K562 (cell line): ENCODE data around the gene KRT83. TPM values are rescaled to one million over a fixed set of nuclear protein-coding genes. Genes with fewer than 3 reads are reported as not detected.

Experiments
- ATAC-seq: fragments of 200-7000 bp; cut with Tn5 transposase; 3 replicates; pipeline ENCODE4 v1.9.1; 2020; ENCODE audit warnings: moderate library complexity
- BruUV-seq: library from RNA; stranded (reverse); fragments of 400-500 nt; replicated peaks from 2 replicates; lab custom pipeline; 2021; lab: Mats Ljungman, UMichigan
- CTCF ChIA-PET: fragments of 300-600 bp; formaldehyde crosslinking; extraction: SDS; loops from one replicate; lab custom pipeline; 2021; ENCODE audit warnings: low intra/inter-chr PET ratio; lab: Yijun Ruan, JAX
- POLR2A ChIA-PET: fragments of 300-600, 350-650 bp; sonication (Branson Sonifier 250); formaldehyde crosslinking; extraction: SDS; loops from one replicate; lab custom pipeline; 2021; ENCODE audit warnings: antibody characterized with exemption, inconsistent platforms; lab: Yijun Ruan, JAX
- DNase-seq, 4 experiments: peaks; one replicate each; pipeline versions ENCODE4 v3.0.0 to v3.0.0-alpha.2; 2011 to 2018; ENCODE audit warnings: low spot score in 3 of 4, mixed read lengths in 3 of 4; ENCODE audit errors: extremely low read depth in 1 of 4
- FAIRE-seq: peaks from 2 replicates; lab custom pipeline; 2011; peaks lifted over from hg19 to GRCh38; lab: Jason Lieb, UNC
- H2AFZ ChIP-seq: 2 replicates; pipeline ENCODE4 v1.6.0; 2011; ENCODE audit warnings: low read depth, low read length, control low read depth, inconsistent platforms
- H3K27ac ChIP-seq: fragments of 200-600 bp; 3 replicates; pipeline ENCODE4 v1.8.0; 2011; ENCODE audit warnings: low read depth, mild to moderate bottlenecking, control low read depth, inconsistent platforms, low read length, moderate library complexity, mixed read lengths; ENCODE audit errors: extremely low read depth
- H3K27me3 ChIP-seq, 2 experiments: fragments of 300-600 bp in 1 of 2; 2 replicates in 1 of 2; 3 replicates in 1 of 2; pipeline versions ENCODE4 v1.6.0 to v1.8.0; 2011; ENCODE audit warnings: inconsistent platforms in 2 of 2, low read length in 2 of 2, mild to moderate bottlenecking in 1 of 2, mixed read lengths in 1 of 2, moderate library complexity in 1 of 2; ENCODE audit not compliant: control insufficient read depth in 2 of 2, insufficient read depth in 2 of 2
- H3K36me3 ChIP-seq: fragments of 300-600 bp; 3 replicates; pipeline ENCODE4 v1.8.0; 2011; ENCODE audit warnings: mild to moderate bottlenecking, low read length, inconsistent platforms; ENCODE audit not compliant: control insufficient read depth, insufficient read depth
- H3K4me1 ChIP-seq, 2 experiments: fragments of 200-600 bp in 1 of 2; replicated peaks in 1 of 2; 2 replicates in 1 of 2; 3 replicates in 1 of 2; pipeline versions ENCODE4 v1.5.1 to v1.8.0; 2011; ENCODE audit warnings: inconsistent platforms in 2 of 2, low read length in 2 of 2, mild to moderate bottlenecking in 1 of 2, mixed read lengths in 1 of 2, moderate library complexity in 1 of 2; ENCODE audit not compliant: control insufficient read depth in 2 of 2, insufficient read depth in 2 of 2
- H3K4me2 ChIP-seq: 2 replicates; pipeline ENCODE4 v1.6.1; 2011; ENCODE audit warnings: low read length, control low read depth, inconsistent platforms, mixed read lengths; ENCODE audit not compliant: insufficient read depth
- H3K4me3 ChIP-seq: fragments of 200-600 bp; sonication (generic), shearing (Covaris generic); 2 replicates; pipeline ENCODE4 v1.5.1; 2016; ENCODE audit warnings: control low read depth, inconsistent platforms
- H3K79me2 ChIP-seq: fragments of 200-600 bp; 3 replicates; pipeline ENCODE4 v1.8.0; 2011; ENCODE audit warnings: low read length, inconsistent platforms; ENCODE audit not compliant: control insufficient read depth, insufficient read depth
- H3K9ac ChIP-seq, 2 experiments: 2 replicates each; pipeline versions ENCODE4 v1.6.0 to v1.6.1; 2011; ENCODE audit warnings: low read depth in 2 of 2, low read length in 2 of 2, control low read depth in 1 of 2, inconsistent platforms in 1 of 2, mild to moderate bottlenecking in 1 of 2, mixed read lengths in 1 of 2; ENCODE audit not compliant: insufficient read depth in 1 of 2
- H3K9me1 ChIP-seq: one replicate; pipeline ENCODE4 v1.6.0; 2011; ENCODE audit warnings: inconsistent platforms, mild to moderate bottlenecking, low read length, moderate library complexity; ENCODE audit not compliant: control insufficient read depth, insufficient read depth
- H3K9me3 ChIP-seq: replicated peaks from 2 replicates; pipeline ENCODE4 v1.5.1; 2011; ENCODE audit warnings: low read depth, low read length, inconsistent platforms; ENCODE audit not compliant: control insufficient read depth, insufficient read depth
- H4K20me1 ChIP-seq: replicated peaks from 2 replicates; pipeline ENCODE4 v1.6.1; 2011; ENCODE audit warnings: low read length, inconsistent platforms, mixed read lengths; ENCODE audit not compliant: control insufficient read depth, insufficient read depth
- ARHGAP35 ChIP-seq: fragments of 450-650 bp; IDR thresholded peaks from 2 replicates; pipeline ENCODE4 v1.6.1; 2018; ENCODE audit not compliant: partially characterized antibody
- ATF4 ChIP-seq: fragments of 450-650 bp; formaldehyde crosslinking; IDR thresholded peaks from 2 replicates; pipeline ENCODE4 v1.4.0; 2022; ENCODE audit warnings: mild to moderate bottlenecking, moderate library complexity
- CBFA2T3 ChIP-seq: fragments of 450-650 bp; IDR thresholded peaks from 2 replicates; pipeline ENCODE4 v1.6.1; 2017
- MIER1 ChIP-seq: fragments of 450-650 bp; IDR thresholded peaks from 2 replicates; pipeline ENCODE4 v1.6.1; 2016; ENCODE audit warnings: antibody characterized with exemption, mild to moderate bottlenecking, low read depth
- SAFB2 ChIP-seq: fragments of 200-400 bp; formaldehyde crosslinking; IDR thresholded peaks from 2 replicates; pipeline ENCODE4 v1.6.1; 2018; ENCODE audit warnings: borderline replicate concordance, low read length, low read depth, moderate library complexity; ENCODE audit not compliant: severe bottlenecking
- TCF7 ChIP-seq: sonication (generic); IDR thresholded peaks from 2 replicates; pipeline ENCODE4 v1.6.1; 2016; ENCODE audit warnings: antibody characterized with exemption, borderline replicate concordance
- ZBTB34 ChIP-seq: fragments of 250-450 bp; sonication (Bioruptor Pico); IDR thresholded peaks from 2 replicates; pipeline ENCODE4 v1.8.0; 2021; ENCODE audit warnings: mild to moderate bottlenecking, moderate library complexity
- ZNF3 ChIP-seq: fragments of 250-450 bp; sonication (Bioruptor Pico); IDR thresholded peaks from 2 replicates; pipeline ENCODE4 v1.5.0; 2021; ENCODE audit warnings: mild to moderate bottlenecking, moderate library complexity
- ZNF318 ChIP-seq, 2 experiments: fragments of 450-650 bp; IDR thresholded peaks; 2 replicates each; pipeline ENCODE4 v1.6.1; 2016; ENCODE audit warnings: mild to moderate bottlenecking in 2 of 2, borderline replicate concordance in 1 of 2, low read depth in 1 of 2, moderate library complexity in 1 of 2
- ZNF41 ChIP-seq: fragments of 250-450 bp; sonication (Bioruptor Pico); conservative IDR thresholded peaks from 2 replicates; pipeline ENCODE4 v1.4.0; 2020; ENCODE audit warnings: mild to moderate bottlenecking
- ZNF766 ChIP-seq: fragments of 200-800 bp; sonication (Bioruptor generic); conservative IDR thresholded peaks from 2 replicates; pipeline ENCODE4 v1.6.1; 2016; ENCODE audit warnings: missing genetic modification characterization, missing compliant biosample characterization
- ZSCAN32 ChIP-seq: fragments of 450-650 bp; formaldehyde crosslinking; IDR thresholded peaks from 2 replicates; pipeline ENCODE4 v1.4.0; 2020; ENCODE audit warnings: mild to moderate bottlenecking, moderate library complexity
- WGBS: fragments of 100-300 bp; shearing (Covaris generic); methylation state at CpG from one replicate; pipeline ENCODE4 v1.1.6; 2016; ENCODE audit warnings: low coverage, mixed read lengths; ENCODE audit not compliant: insufficient coverage; ENCODE audit errors: missing lambda C conversion rate; 5-methylcytosine and 5-hydroxymethylcytosine counted together
- in situ Hi-C: fragments of 300-500 bp; cut with MboI; formaldehyde crosslinking; loops from 4 replicates; pipeline ENCODE4 v1.15.0; 2018; ENCODE audit warnings: inconsistent platforms, mixed read lengths
- intact Hi-C: fragments of 100-400 bp; cut with micrococcal nuclease; formaldehyde crosslinking; loops from 2 replicates; pipeline ENCODE4 v1.14.2; 2022
- polyA plus RNA-seq, 8 experiments: library from polyadenylated mRNA; depleted of rRNA in 4 of 8; stranded (reverse) in 5 of 8; unstranded in 3 of 8; fragments of >200 nt; fragmentation: Nextera tagmentation in 2 of 8; fragmentation: Illumina TruSeq in 1 of 8; extraction: Ambion mirVana in 2 of 8; extraction: Trizol in 1 of 8; gene quantifications; 2 replicates each; pipeline versions ENCODE4 v1.2.1 to v1.2.3, GENCODE V29; 2011 to 2014; ENCODE audit warnings: inconsistent platforms in 1 of 8, missing spikeins in 1 of 8
- total RNA-seq, 7 experiments: library from RNA; depleted of rRNA in 6 of 7; stranded (reverse); fragments of >200 nt in 6 of 7; fragmentation: Illumina TruSeq in 2 of 7; extraction: Trizol in 2 of 7; gene quantifications; 2 replicates each; pipeline versions ENCODE4 v1.2.1 to v1.2.3, GENCODE V29; 2011 to 2021; ENCODE audit warnings: low replicate concordance in 1 of 7

KRT83 gene
- total and polyA plus RNA-seq, 9 of the 15 experiments (the other 6 are each of a cell fraction or from before 2014, with no cell fraction given), result not detected

GRCh38 chr12:52360663-52361271 is 39.6 kb upstream of the KRT83 start:
- no peaks in the 10 kb centered on the region for H3K4me1 ChIP-seq
- H2AFZ ChIP-seq, result no peak overlapping the region
- H3K9me1 ChIP-seq, result no peaks in the 10 kb centered on the region
- H3K27ac ChIP-seq, result no peak overlapping the region
- in situ Hi-C loops (no loop called here), intact Hi-C loops (loop anchor here (10.0 kb wide), 1 partner anchor 206 kb away; no protein-coding TSS in a partner anchor)
- no peak overlapping the region for H3K4me3 ChIP-seq
- H3K79me2 ChIP-seq, result no peaks in the 10 kb centered on the region
- H3K9me3 ChIP-seq, result no peaks in the 10 kb centered on the region
- no peak for DNase-seq
- WGBS, result 3% methylated on average over 12 of the region's 13 CpGs
- peaks cover 13 to 55% of the 10 kb centered on the region in 2 experiments; a peak in 4 of 5 replicates for H3K27me3 ChIP-seq
- no peak overlapping the region for H3K4me2 ChIP-seq
- CTCF ChIA-PET, result no interaction called here
- ATAC-seq, result no peak
- no peaks in the 10 kb centered on the region for H3K36me3 ChIP-seq
- H4K20me1 ChIP-seq, result peaks cover 5% of the 10 kb centered on the region; the same call in 1 of the 2 replicates
- no peak overlapping the region for H3K9ac ChIP-seq
- FAIRE-seq, result no peak
- POLR2A ChIA-PET, result interaction anchor here (0.6 kb wide), 1 partner anchor 12 kb away, joined by 3 read pairs; no protein-coding TSS in a partner anchor
- BruUV-seq, result no TSS peak
- TF ChIP-seq ZSCAN32 (CRISPR knock-in tag) (no peak), ZNF318 (IDR thresholded peaks at IDR 0.05; ENCODE audit: borderline replicate concordance in 1 of 2, low read depth in 1 of 2) (no peak), ATF4 (CRISPR knock-in tag) (no peak), MIER1 (no peak), ARHGAP35 (no peak), ZNF3 (CRISPR knock-in tag) (no peak), ZNF766 (no peak), TCF7 (no peak), ZBTB34 (CRISPR knock-in tag) (no peak), CBFA2T3 (no peak), SAFB2 (no peak), ZNF41 (CRISPR knock-in tag) (no peak)
